Natural killer cell treated with Interleukin-12 subunit alpha and Interleukin-12 subunit beta and Interleukin-15 and Interleukin-18, amount 100 ng/mL, for 72 hours (primary cell): ENCODE results near the gene SEPHS2. TPM values are rescaled to one million over a fixed set of nuclear protein-coding genes. Genes with fewer than 3 reads are reported as not detected.
"Not testable (repeated sequence)": the region's sequence is repeated elsewhere in the genome, so short reads cannot be mapped to it uniquely, and the experiment has no call there.

Experiments
- ATAC-seq, 2 donors: fragments of 150-1000 bp; cut with Tn5 transposase in 1 of 2; sonication (Bioruptor Pico), chemical (Tn5 transposase) in 1 of 2; 2 replicates each; pipeline ENCODE4 v1.10.0; 2021
- DNase-seq: peaks from one replicate; pipeline ENCODE4 v3.0.0; 2022; ENCODE audit warnings: low spot score
- H3K27ac Mint-ChIP-seq, 2 donors: 1 replicate in 1 of 2; 2 replicates in 1 of 2; pipeline ENCODE4 v1.8.0; 2022; ENCODE audit warnings: mixed read lengths in 2 of 2, mild to moderate bottlenecking in 1 of 2, moderate library complexity in 1 of 2
- H3K27me3 Mint-ChIP-seq, 2 donors: 1 replicate in 1 of 2; 2 replicates in 1 of 2; pipeline ENCODE4 v1.8.0; 2022; ENCODE audit warnings: mixed read lengths in 2 of 2
- H3K36me3 Mint-ChIP-seq: one replicate; pipeline ENCODE4 v1.8.0; 2022; ENCODE audit warnings: mixed read lengths
- H3K4me1 Mint-ChIP-seq, 2 donors: 1 replicate in 1 of 2; 2 replicates in 1 of 2; pipeline ENCODE4 v1.8.0; 2022; ENCODE audit warnings: low read depth in 2 of 2, mixed read lengths in 2 of 2, mild to moderate bottlenecking in 1 of 2
- H3K4me3 Mint-ChIP-seq: one replicate; pipeline ENCODE4 v1.8.0; 2022; ENCODE audit warnings: mixed read lengths
- H3K9me3 Mint-ChIP-seq: 2 replicates; pipeline ENCODE4 v1.8.0; 2022; ENCODE audit warnings: mixed read lengths
- total RNA-seq, 2 donors: library from RNA; stranded (reverse); gene quantifications; one replicate each; pipeline ENCODE4 v1.2.3, GENCODE V29; 2022

The SEPHS2 gene
- total RNA-seq, 2 donors from 2014 or later, result 84.7 to 91.4 TPM

DNA sequence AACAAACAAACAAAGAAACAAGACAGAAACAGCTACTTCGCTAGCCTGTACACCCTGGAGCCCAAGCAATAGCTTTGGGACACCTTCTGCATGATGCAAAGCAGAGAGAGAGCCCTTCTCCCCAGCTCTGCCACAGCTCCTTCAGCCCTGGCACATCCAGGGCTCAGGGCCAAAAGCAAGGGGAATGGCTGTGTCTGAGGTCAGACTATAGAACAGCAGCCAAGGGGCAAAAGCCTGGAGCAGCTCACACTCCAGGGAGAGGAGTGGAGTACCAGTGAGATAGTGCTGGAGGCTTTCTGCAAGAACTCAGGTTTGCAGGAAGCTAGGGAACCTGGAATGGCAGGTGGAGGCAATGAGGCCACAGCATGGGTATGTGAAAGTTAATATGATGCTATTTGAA, 11.6 kb upstream of the SEPHS2 start:
- Mint-ChIP-seq H3K36me3 (no peaks in the 10 kb centered on the region), H3K27ac (peak overlapping the region; percentile 96 to 97), H3K4me3 (peak overlapping the region; percentile 64), H3K9me3 (no peaks in the 10 kb centered on the region), H3K27me3 (no peaks in the 10 kb centered on the region), H3K4me1 (peaks cover 66 to 76% of the 10 kb centered on the region in 2 donors)
- ATAC-seq, result no peak
- no peak for DNase-seq

DNA sequence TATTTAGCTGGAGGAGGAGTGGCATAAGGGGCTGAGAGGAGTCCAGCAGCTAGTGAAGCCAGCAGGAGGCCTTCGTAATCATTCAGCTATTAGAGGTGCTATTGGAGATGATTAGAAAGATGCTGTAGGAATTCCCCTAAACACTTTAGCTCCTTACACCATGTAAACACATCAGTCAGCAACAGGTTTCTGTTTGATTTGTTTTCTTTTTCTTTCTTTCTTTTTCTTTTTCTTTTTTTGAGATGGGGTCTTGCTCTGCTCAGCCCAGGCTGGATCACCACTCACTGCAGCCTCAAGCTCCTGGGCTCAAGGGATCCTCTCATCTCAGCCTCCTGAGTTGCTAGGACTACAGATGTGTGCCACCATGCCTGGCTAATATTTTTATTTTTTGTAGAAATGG, 10.6 kb upstream of the SEPHS2 start:
- no peaks in the 10 kb centered on the region for H3K27me3 Mint-ChIP-seq
- peaks cover 60 to 71% of the 10 kb centered on the region in 2 donors for H3K4me1 Mint-ChIP-seq
- DNase-seq (no peak), ATAC-seq (peak; percentile 3 to 24)
- peak overlapping the region; percentile 64 for H3K4me3 Mint-ChIP-seq
- no peaks in the 10 kb centered on the region for H3K36me3 Mint-ChIP-seq
- no peaks in the 10 kb centered on the region for H3K9me3 Mint-ChIP-seq
- H3K27ac Mint-ChIP-seq, result peak overlapping the region; percentile 96 to 97

DNA sequence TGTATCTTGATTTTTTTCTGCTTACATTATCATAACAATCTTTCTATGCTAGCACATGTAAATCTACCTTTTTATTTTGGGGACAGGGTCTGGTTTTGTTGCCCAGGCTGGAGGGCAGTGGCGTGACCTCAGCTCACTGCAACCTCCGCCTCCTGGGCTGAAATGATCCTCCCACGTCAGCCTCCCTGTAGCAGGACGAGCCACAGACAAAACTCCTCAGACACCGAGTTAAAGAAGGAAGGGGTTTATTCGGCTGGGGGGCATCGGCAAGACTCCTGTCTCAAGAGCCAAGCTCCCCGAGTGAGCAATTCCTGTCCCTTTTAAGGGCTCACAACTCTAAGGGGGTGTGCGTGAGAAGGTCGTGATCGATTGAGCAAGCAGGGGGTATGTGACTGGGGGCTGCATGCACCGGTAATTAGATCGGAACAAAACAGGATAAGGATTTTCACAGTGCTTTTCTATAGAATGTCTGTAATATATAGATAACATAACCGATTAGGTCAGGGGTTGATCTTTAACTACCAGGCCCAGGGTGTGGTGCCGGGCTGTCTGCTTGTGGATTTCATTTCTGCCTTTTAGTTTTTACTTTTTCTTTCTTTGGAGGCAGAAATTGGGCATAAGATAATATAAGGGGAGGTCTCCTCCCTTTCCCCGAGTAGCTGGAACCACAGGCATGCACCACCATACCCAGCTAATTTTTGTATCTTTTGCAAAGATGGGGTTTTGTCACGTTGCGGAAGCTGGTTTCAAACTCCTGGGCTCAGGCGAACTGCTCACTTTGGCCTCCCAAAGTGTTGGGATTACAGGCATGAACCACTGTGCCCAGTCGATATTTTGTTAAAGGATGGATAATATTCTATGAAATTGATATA, 7.3 kb upstream of the SEPHS2 start:
- H3K27ac Mint-ChIP-seq, result peak overlapping the region; percentile 70 to 71
- H3K9me3 Mint-ChIP-seq, H3K36me3 Mint-ChIP-seq, H3K27me3 Mint-ChIP-seq, ATAC-seq: not testable (repeated sequence)
- H3K4me3 Mint-ChIP-seq, result peak overlapping the region; percentile 64
- H3K4me1 Mint-ChIP-seq, result peaks cover 59 to 61% of the 10 kb centered on the region in 2 donors
- DNase-seq, result peak; percentile 37

DNA sequence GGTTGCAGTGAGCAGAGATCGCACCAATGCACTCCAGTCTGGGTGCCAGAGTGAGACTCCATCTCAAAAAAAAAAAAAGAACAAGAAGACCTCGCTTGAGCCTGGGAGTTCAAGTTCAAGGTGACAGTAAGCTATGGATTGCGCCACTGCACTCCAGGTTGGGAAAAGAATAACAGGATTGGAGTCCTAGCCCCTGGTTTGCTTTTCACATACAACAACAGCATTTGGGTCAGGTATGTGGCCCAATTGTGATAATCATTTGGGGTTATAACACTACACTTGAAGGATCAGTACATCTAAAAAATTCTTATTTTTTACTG, 3.4 kb upstream of the SEPHS2 start:
- Mint-ChIP-seq H3K27me3 (no peaks in the 10 kb centered on the region), H3K27ac (peak overlapping the region; percentile 60 to 72), H3K4me1 (peaks cover 40 to 43% of the 10 kb centered on the region in 2 donors), H3K4me3 (no peak overlapping the region), H3K9me3 (no peaks in the 10 kb centered on the region), H3K36me3 (peaks cover 2% of the 10 kb centered on the region)
- ATAC-seq, result no peak
- no peak for DNase-seq

DNA sequence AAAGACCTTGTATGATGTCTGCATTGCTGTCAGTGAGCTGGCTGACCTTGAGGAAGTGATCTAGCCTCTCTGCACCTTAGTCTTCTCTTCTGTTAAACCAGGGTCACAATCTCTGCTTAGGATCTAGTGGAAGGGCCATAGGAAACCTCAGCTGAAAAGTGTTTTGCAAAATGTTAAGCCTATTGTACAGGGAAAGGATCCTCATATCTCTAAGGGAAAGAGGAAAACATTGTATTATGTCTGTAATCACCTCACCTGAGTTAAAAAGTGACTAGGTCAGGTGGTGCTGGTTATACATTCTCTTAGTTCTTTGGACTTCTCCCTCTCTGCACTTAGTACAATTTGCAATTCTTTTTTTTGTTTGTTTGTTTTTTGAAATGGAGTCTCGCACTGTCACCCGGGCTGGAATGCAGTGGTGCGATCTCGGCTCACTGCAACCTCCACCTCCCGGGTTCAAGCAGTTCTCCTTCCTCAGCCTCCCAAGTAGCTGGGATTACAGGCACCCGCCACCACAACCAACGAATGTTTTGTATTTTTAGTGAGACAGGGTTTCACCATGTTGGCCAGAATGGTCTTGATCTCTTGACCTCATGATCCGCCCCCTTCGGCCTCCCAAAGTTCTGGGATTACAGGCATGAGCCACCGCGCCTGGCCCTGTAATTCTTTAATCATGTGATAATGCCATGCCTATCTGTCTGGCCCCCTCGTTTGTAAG, 2.0 kb upstream of the SEPHS2 start:
- ATAC-seq (no peak), DNase-seq (no peak)
- no peaks in the 10 kb centered on the region for H3K27me3 Mint-ChIP-seq
- H3K4me3 Mint-ChIP-seq, result no peak overlapping the region
- no peak overlapping the region for H3K27ac Mint-ChIP-seq
- peaks cover 45 to 47% of the 10 kb centered on the region in 2 donors for H3K4me1 Mint-ChIP-seq
- H3K36me3 Mint-ChIP-seq, result peaks cover 12% of the 10 kb centered on the region
- H3K9me3 Mint-ChIP-seq, result no peaks in the 10 kb centered on the region

DNA sequence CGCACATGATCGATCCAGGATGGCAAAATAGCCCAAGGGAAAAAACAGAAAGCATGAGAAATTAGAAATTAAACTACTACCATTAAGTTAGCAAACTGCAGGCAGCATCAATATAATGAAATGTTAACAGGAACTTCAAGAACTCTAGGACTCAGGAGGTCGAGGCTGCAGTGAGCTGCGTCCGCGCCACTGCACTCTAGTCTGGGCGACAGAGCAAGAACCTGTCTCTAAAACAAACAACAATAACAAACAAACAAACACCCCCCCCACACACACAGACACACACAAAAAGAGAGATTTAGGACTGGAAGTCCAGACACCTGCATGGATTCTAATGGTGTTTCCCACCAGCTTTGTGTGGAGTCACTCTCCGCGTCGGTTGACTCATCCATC, 525 bp upstream of the SEPHS2 start:
- H3K4me1 Mint-ChIP-seq, result peaks cover 39 to 43% of the 10 kb centered on the region in 2 donors
- H3K9me3 Mint-ChIP-seq, result no peaks in the 10 kb centered on the region
- no peak for DNase-seq

DNA sequence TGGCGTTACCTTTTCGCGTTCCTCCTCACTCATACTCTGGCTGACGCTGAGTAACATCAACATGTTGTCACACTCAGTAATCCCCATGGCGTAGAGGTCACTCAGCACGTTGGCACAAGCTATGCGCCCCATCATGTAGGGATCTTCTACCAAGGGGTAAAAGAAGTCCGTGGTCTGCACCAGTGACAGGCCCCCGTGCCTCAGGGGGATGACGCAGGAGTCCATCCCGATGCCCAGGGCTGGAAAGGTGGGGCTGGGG, 596 bp downstream of the SEPHS2 start:
- no peak for ATAC-seq
- Mint-ChIP-seq H3K9me3 (no peaks in the 10 kb centered on the region), H3K36me3 (peaks cover 12% of the 10 kb centered on the region), H3K27ac (peak overlapping the region; percentile 76 to 96), H3K27me3 (no peaks in the 10 kb centered on the region), H3K4me3 (peak overlapping the region; percentile 85), H3K4me1 (peaks cover 29 to 38% of the 10 kb centered on the region in 2 donors)
- no peak for DNase-seq

More for the DNA sequence above, 525 bp upstream of the SEPHS2 start:
- Mint-ChIP-seq H3K27me3 (no peaks in the 10 kb centered on the region), H3K27ac (peak overlapping the region; percentile 76 to 96), H3K36me3 (peaks cover 12% of the 10 kb centered on the region), H3K4me3 (peak overlapping the region; percentile 93)
- ATAC-seq, result no peak

DNA sequence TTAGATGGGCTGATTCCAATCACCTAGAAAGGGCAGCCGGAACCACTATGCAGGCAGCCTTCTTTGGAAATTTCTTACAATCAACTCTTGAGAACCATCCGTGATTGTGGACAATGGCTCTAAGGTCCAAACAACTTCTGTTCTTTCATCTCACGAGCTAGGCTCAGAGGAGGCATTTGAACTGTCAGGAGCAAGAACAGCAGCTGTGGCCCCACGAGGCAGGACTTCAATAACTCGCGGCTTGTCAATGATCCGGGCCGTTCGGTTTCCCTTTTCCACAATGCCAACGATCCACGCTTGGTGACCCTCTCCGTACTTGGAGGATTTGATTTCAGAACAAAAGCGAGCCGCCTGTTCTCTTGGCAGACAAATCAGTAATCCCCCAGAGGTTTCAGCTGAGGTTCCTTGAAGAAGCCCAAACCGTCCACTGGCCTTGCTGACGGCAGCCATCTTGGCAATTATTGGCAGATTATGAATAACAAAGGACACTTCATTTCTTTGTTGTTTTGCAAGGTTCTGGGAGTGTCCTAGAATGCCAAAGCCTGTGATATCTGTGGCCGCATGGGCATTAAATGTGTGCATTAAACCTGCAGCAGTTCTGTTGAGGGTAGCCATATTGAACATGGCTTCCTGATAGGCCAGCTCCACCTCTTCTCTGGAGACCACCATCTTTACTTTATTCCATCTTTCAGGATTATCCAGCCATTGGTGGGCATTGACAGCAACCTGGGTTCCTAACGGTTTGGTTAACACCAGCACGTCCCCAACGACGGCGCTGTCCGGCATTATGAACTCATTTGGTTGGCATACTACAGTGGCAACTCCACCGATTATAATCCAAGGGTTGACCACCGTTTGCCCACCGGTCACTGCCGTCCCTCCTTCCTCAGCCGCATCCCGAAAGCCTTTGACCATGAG, 1.2 kb downstream of the SEPHS2 start:
- Mint-ChIP-seq H3K4me1 (peaks cover 29 to 38% of the 10 kb centered on the region in 2 donors), H3K36me3 (peaks cover 12% of the 10 kb centered on the region)
- no peak for ATAC-seq

DNA sequence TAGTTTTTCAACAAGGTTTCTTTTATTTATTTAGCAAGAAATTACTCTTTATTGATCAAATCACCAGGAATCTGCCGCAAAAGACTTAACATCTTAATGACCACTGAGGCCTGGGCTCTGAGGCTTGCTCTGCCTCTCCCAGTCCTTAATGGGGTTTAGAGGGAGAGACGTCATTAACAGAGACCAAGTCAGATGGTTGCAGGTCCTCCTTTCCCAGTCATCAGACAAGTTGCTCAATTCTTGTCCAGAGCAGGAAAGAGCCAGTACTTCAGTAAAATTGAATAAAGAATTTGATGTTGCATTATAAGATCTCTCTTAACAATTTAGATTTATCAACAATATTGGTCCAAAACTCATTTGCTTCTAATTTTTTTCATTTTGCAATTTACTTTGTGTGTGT, 2.0 kb downstream of the SEPHS2 start:
- H3K4me1 Mint-ChIP-seq, result peaks cover 29 to 36% of the 10 kb centered on the region in 2 donors
- H3K4me3 Mint-ChIP-seq, result peak overlapping the region; percentile 85
- peak overlapping the region; percentile 10 to 15 for H3K27ac Mint-ChIP-seq
- no peaks in the 10 kb centered on the region for H3K27me3 Mint-ChIP-seq
- DNase-seq (no peak), ATAC-seq (no peak)
- peaks cover 12% of the 10 kb centered on the region for H3K36me3 Mint-ChIP-seq
- H3K9me3 Mint-ChIP-seq, result no peaks in the 10 kb centered on the region

More for the DNA sequence above, 1.2 kb downstream of the SEPHS2 start:
- no peak for DNase-seq
- Mint-ChIP-seq H3K27ac (peak overlapping the region; percentile 76 to 96), H3K27me3 (no peaks in the 10 kb centered on the region), H3K9me3 (no peaks in the 10 kb centered on the region), H3K4me3 (peak overlapping the region; percentile 85)

DNA sequence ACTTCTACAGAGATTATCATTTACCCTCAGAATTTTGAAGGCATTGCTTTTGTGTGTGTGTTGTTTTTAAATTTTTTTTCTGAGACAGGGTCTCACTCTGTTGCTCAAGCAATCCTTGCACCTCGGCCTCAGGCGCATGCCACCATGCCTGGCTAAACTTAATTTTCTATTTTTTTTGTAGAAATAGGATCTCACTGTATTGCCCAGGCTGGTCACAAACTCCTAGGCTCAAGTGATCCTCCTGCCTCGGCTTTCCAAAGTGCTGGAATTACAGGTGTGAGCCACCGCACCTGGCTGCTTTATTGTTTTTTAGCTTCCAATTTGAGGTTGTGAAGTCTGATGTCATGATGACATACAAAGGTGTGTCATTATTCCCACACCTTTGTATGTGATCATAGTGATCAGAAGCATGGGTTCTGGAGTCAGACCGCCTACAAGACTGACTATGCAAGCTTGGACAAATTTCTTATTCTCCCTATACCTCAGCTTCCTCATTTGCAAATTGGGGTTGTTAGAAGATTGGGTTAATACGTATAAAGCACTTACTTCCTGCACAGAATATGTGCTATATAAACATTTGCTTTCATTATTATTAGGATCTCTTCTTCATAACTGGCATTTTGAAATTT, 5.8 kb downstream of the SEPHS2 start:
- no peaks in the 10 kb centered on the region for H3K9me3 Mint-ChIP-seq
- no peak overlapping the region for H3K4me3 Mint-ChIP-seq
- H3K27me3 Mint-ChIP-seq, result no peaks in the 10 kb centered on the region
- DNase-seq (no peak), ATAC-seq (no peak)
- peaks cover 12% of the 10 kb centered on the region for H3K36me3 Mint-ChIP-seq
- H3K27ac Mint-ChIP-seq, result no peak overlapping the region
- peaks cover 22 to 27% of the 10 kb centered on the region in 2 donors for H3K4me1 Mint-ChIP-seq

DNA sequence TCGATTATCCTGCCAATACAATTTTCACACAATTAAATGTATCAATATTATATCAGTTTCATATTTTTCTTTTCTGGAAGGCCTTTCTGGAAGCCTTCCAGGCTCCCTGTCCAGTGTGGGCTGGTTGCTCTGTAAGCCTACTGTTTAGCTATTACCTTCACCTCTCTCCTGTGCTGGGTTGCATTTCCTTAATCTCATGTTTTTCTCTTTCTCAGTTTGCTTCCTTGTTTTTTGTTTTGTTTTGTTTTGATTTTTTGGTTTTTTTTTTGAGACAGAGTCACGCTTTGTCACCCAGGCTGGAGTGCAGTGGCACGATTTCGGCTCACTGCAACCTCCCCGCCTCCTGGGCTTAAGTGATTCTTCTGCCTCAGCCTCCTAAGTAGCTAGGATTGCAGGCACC, 6.8 kb downstream of the SEPHS2 start:
- ATAC-seq (no peak), DNase-seq (no peak)
- H3K9me3 Mint-ChIP-seq, result no peaks in the 10 kb centered on the region
- H3K27me3 Mint-ChIP-seq, result no peaks in the 10 kb centered on the region
- H3K27ac Mint-ChIP-seq, result no peak overlapping the region
- H3K36me3 Mint-ChIP-seq, result peaks cover 8% of the 10 kb centered on the region
- H3K4me1 Mint-ChIP-seq, result peaks cover 14 to 22% of the 10 kb centered on the region in 2 donors
- H3K4me3 Mint-ChIP-seq, result no peak overlapping the region

DNA sequence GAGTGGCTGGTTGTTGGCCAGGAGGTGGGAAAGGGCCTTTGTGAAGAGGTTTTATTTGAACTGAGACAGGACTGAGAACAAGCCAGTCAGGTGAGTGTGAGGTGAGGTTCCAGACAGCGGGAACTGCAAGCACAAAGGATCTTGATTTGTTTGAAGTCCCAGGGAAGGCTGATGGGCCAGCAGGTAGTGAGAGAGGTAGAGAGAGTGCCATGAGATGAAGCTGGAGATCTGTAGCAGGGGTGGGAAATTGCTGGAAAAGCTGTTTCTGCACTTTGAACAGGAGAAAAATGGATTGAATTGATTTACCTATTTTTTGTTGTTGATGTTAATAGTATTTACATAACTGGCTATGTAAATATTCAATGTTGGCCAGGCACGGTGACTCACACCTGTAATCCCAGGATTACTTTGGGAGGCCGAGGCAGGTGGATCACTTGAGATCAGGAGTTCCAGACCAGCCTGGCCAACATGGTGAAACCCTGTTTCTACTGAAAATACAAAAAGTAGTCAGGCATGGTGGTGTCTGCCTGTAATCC, 8.1 kb downstream of the SEPHS2 start:
- Mint-ChIP-seq H3K27ac (no peak overlapping the region), H3K36me3 (no peaks in the 10 kb centered on the region), H3K4me3 (no peak overlapping the region), H3K27me3 (no peaks in the 10 kb centered on the region), H3K9me3 (no peaks in the 10 kb centered on the region), H3K4me1 (peaks cover 5 to 12% of the 10 kb centered on the region in 2 donors)
- no peak for ATAC-seq
- no peak for DNase-seq

DNA sequence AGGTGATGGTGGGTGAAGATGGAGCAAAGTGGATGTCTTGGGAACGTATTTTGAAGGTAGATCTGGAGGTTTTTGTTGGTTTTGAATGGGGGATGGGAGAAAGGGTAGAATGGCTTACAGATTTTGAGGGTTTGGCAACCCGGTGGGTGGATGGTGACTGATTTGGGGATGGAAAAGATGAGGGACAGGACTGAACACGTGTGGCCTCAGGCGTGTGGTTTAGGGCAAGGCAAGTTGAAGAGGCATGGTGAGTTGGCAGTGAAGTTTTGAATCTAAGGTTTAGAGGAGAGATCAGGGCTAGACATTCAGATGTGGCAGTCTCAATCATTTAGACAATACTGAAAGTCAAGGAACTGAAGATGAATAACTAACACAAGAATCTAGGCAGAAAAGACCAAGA, 10.8 kb downstream of the SEPHS2 start:
- H3K9me3 Mint-ChIP-seq, result no peaks in the 10 kb centered on the region
- peak overlapping the region in 1 of 2 donors; percentile 2 for H3K27ac Mint-ChIP-seq
- ATAC-seq (no peak), DNase-seq (no peak)
- H3K36me3 Mint-ChIP-seq, result no peaks in the 10 kb centered on the region
- no peaks in the 10 kb centered on the region for H3K27me3 Mint-ChIP-seq
- H3K4me3 Mint-ChIP-seq, result no peak overlapping the region
- peaks cover 0 to 12% of the 10 kb centered on the region in 2 donors for H3K4me1 Mint-ChIP-seq
